Loucy (cell line): ENCODE measurements around the gene TRPM2.

Source experiments
- CTCF ChIP-seq: fragments of 200-600 bp; sonication (generic); conservative IDR thresholded peaks from 2 replicates; pipeline ENCODE4 v1.5.1; 2014; ENCODE audit warnings: mild to moderate bottlenecking, antibody characterized with exemption, low read length
- EZH2phosphoT487 ChIP-seq: fragments of 200-600 bp; IDR thresholded peaks from 2 replicates; pipeline ENCODE4 v1.6.1; 2018; ENCODE audit warnings: antibody characterized with exemption, mild to moderate bottlenecking, moderate library complexity, borderline replicate concordance

- TF ChIP-seq CTCF (no peak), EZH2phosphoT487 (no peak)
Measured at GRCh38 chr21:44360159-44360558, 6.7 kb downstream of the TRPM2 start.
